GM19324 (cell line): ENCODE results near the gene LSP1.

ENCODE experiments used
- ATAC-seq: cut with Tn5 transposase; IDR thresholded peaks from one replicate; pipeline ENCODE4 v1.9.1; 2021; ENCODE audit warnings: mild to moderate bottlenecking, moderate library complexity; ENCODE audit not compliant: unreplicated experiment, low FRiP score

Gene LSP1

GRCh38 chr11:1847006-1847735 lies 5.7 kb upstream of the LSP1 start:
- no peak for ATAC-seq

- no peak for ATAC-seq
These were observed 4.8 kb upstream of the LSP1 start for GRCh38 chr11:1847926-1848639.

- no peak for ATAC-seq
These were observed 4.0 kb upstream of the LSP1 start for GRCh38 chr11:1848640-1849430.

GRCh38 chr11:1851468-1852180 lies 1.3 kb upstream of the LSP1 start:
- ATAC-seq, result no peak

GRCh38 chr11:1852271-1852876 lies 510 bp upstream of the LSP1 start:
- peak; percentile 0 for ATAC-seq

- ATAC-seq, result no peak
These were observed 670 bp downstream of the LSP1 start for GRCh38 chr11:1853376-1854131.

GRCh38 chr11:1854132-1854948 lies 1.5 kb downstream of the LSP1 start:
- no peak for ATAC-seq

- ATAC-seq, result no peak
These were observed 2.3 kb downstream of the LSP1 start for GRCh38 chr11:1854949-1855885.

GRCh38 chr11:1855886-1856265 lies 3.0 kb downstream of the LSP1 start:
- no peak for ATAC-seq

GRCh38 chr11:1856306-1857005 lies 3.6 kb downstream of the LSP1 start:
- ATAC-seq, result no peak

GRCh38 chr11:1857064-1857463 lies 4.2 kb downstream of the LSP1 start:
- no peak for ATAC-seq

- ATAC-seq, result no peak
These were observed 5.3 kb downstream of the LSP1 start for GRCh38 chr11:1858154-1858553.

- no peak for ATAC-seq
These were observed 5.7 kb downstream of the LSP1 start for GRCh38 chr11:1858576-1858975.

GRCh38 chr11:1859004-1859403 lies 6.1 kb downstream of the LSP1 start:
- ATAC-seq, result no peak

GRCh38 chr11:1860108-1860507 lies 7.2 kb downstream of the LSP1 start:
- no peak for ATAC-seq

GRCh38 chr11:1861435-1862411 lies 8.8 kb downstream of the LSP1 start:
- ATAC-seq, result no peak
